GM18508 (cell line): ENCODE results near the gene CTIF.
"Not testable (repeated sequence)": the region's sequence is repeated elsewhere in the genome, so short reads cannot be mapped to it uniquely, and the experiment has no call there.

Experiments used
- ATAC-seq: cut with Tn5 transposase; IDR thresholded peaks from one replicate; pipeline ENCODE4 v1.9.1; 2021; ENCODE audit warnings: moderate number of reproducible peaks; ENCODE audit not compliant: insufficient read depth, unreplicated experiment

The CTIF gene

DNA sequence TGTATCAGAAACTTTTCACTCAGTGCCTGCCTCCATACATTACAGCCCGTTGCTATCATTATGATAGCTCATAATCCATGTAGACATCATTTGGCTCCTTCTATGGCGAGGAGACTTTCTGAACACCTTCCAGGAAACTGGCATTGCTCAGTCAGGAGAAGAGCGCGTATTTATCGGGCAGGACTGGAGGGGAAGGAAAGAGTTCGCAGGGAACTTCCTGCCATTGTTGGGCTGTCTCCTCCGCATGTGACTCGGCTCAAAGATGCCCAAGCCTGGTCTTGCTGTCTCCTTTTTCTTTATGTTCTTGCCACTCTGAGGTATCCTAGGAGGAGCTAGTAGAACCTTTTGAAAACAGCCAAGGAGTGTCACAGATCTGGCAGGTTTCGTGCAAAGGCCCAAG is 156.8 kb downstream of the CTIF start:
- ATAC-seq, result no peak

DNA sequence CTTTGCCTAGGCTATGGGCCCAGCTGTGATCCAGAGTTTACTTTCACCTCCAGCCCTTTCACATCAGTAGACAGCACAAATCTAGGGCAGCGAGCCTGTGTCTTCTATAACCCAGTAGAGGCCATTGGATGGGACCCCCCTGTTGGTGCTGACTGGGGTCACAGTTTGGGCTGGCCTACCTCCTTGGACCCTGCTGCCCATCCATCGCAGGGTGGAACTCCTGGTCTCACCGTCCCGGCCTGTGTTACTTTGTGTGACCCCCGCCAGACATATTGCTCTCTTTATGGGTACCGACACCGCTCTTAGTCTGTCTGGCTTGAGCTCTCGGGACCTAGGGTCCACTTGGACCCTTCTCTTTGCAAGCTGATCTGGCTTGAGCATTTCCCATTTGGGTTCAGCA is 157.4 kb downstream of the CTIF start:
- no peak for ATAC-seq

DNA sequence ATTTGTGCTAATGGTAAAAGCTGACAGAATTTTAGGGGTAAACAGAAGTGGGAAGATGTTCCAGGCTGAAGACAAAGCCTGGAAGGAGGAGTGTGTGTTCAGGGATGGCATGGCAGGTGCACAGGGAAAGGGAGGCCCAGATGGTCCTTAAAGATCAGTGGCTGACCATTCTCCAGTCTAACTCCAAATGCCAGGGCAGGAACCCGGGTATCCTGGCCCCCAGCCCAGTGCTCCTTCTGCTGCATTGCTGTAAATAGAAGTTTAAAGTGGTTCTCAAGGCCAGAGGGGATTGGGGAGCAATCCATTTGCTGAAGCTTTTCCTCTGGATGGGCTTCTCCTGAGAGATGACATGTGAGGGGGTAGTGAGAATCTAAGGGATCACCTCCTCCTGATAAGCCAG is 158.6 kb downstream of the CTIF start:
- ATAC-seq, result no peak

DNA sequence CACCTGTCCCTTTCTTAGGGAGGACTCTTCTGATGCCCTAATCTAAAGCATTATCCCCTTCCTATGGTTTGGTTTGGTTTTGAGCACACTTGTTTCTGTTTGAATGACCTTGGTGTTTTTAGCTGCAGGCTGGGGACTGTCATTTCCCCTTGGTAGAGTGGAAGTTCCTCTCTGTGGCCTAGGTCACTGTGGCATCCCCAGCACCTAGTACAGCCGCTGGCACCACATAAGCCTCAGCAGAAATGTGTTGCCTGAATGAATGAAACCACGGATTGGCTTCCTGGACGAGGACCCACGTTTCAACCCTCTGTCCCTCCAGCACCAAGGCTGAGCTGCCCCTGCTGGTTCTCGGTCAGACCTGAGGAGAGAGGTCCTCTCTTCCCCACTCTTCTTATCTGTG is 159.9 kb downstream of the CTIF start:
- ATAC-seq, result no peak

DNA sequence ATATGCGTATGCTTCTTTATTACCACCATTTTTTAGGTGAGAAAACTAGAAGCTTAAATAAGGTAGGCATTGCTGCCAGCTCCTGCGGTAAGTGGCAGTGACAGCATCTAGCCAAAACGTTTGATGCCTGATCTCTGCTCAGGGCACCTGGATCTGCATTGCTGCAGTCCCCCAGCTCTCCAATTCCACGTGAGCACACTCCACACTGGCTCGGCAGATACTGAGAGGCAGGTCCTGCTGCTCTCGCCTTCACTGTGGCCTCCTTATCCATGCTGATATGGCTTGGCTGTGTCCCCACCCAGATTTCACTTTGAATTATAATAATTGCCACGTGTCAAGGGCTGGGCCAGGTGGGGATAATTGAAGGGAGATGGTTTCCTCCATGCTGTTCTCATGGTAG is 160.9 kb downstream of the CTIF start:
- no peak for ATAC-seq

DNA sequence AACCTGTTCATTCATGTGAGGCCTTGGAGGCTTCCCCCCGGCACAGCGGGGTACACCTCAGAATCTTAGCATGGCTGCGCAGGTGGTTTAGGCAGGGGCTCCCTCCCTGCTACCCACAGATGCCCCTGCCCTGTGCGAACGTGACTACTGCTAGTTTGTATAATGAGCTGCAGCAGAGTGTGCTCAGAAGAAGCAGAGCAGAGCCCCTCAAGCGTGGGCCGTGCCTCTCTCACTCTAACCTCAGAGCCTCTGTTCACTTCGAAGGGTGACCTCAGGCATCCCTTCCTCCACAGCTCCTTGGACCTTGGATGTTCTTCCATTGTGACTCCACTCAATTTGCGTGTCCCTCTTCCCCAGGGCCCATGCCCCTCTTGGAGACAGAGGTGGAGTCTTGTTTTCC is 161.6 kb downstream of the CTIF start:
- ATAC-seq, result no peak

DNA sequence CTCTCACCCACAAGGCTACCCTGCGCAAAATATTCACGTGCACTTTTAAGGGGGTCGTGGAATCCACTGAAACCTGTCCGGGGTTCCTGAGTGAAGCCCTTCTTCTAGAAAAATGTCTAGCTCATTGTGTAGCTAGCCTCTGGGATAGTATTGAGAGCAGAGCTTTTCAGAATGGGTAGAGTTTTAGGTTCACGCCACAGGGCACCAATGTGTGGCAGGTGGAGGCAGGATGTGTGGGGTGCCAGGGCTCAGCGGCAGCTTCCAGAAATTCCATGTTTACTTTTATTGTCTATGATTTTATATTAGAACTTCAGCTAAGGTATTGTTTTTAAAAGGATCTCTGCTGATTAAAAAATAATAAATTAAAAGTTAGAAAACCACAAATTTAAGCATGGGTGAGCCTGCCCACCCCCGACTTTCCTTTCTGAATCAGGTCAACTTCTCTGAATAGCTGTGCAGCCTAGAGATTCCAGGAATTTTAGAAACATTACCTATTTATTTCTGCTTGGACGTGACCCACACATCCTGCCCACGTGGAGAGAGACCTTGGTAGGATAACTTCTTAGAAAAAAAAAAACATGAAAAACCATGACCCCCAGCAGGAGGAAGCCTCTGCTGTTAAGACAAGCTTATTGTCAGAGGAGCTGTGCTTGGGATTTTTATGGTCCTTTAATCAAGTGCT is 163.7 kb downstream of the CTIF start:
- no peak for ATAC-seq

DNA sequence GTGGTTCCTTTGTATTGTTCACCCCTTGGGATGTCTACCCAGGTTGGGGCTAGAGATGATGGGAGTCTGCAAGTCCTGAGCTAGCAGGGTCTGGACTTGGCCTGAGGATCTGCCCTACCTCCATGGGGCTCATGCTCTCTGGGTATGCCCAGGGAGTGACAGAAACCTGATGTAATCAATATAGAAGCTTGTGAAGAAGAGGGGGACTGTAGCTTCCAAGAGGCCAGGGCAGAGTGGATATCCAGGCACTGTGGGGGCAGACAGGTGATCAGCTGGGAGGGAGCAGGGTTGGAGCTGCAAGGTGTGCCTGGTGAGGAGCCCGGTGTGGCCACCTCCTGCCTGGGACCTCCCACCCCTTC is 164.2 kb downstream of the CTIF start:
- no peak for ATAC-seq

DNA sequence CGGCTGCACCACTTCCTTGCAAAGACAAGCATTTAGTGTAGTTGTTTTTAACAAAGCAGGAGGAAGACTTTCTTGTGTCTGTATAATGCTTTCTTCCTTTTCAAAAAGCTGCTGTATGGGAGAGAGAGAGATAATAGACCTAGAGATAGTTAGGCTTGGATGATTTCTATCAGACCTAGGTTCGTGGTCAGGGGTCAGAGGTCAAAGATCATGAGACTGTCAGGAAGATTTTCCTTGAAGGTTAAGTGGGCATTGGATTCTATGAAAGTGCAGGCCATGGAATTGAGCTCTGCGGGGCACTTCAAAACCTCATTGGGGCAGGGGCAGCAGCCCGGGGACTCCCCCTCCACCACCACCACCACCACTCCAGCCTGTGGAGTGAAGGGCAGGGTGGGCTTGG is 164.6 kb downstream of the CTIF start:
- no peak for ATAC-seq

DNA sequence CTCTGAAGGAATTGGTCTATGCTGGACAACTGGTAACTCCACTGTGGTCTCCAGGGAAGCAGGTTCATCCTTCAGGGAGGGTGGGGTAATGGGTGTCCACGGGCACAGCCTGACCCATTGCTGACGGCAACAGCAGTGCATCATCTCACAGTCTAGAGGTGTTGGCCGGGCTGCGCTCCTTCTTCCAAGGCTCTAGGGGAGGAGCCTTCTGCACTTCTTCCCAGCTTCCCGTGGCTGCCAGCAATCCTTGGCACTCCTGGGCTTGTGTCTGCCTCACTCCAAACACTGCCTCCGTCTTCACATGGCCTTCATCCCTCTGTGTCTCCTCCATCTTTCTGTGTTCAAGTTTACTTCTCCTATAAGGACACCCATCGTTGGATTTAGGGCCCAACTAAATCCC is 166.2 kb downstream of the CTIF start:
- no peak for ATAC-seq

DNA sequence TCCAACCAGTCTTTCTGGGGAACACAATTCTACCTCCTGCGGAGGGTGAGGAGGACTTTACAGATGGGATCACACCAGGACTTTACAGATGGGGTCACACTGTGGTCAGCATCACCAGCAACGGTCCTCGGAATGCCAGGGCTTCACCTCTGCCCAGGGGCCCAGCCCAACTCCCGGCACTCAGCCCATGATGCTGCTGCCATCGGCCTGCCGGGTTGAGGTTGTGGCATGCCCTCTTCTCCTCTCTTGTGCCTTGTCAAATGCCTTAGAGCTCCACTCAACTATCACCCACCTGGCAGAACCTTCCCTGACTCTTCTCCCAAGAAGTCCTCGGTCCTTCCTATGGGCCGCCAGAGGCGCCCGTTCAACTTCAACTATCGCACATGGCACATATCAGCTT is 166.7 kb downstream of the CTIF start:
- ATAC-seq, result no peak

DNA sequence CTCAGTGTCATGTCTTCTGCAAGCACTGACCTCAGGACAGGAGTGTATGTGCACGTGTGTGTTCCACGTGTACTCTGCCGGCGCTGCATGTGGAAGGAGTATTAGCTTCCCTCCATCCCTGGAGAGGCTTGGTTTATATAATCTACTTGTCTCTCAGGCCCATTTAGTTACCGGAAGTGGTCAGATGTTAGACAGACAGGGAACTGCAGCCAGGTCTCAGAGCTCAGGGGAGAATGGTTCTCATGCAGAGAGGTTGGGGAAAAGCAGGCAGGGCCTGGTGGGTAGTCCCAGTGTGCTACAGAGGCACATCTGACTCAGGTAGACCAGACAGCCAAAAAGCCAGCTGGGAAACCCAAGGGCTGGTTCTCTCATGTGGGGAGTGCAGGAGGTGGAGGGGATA is 167.9 kb downstream of the CTIF start:
- ATAC-seq, result no peak

DNA sequence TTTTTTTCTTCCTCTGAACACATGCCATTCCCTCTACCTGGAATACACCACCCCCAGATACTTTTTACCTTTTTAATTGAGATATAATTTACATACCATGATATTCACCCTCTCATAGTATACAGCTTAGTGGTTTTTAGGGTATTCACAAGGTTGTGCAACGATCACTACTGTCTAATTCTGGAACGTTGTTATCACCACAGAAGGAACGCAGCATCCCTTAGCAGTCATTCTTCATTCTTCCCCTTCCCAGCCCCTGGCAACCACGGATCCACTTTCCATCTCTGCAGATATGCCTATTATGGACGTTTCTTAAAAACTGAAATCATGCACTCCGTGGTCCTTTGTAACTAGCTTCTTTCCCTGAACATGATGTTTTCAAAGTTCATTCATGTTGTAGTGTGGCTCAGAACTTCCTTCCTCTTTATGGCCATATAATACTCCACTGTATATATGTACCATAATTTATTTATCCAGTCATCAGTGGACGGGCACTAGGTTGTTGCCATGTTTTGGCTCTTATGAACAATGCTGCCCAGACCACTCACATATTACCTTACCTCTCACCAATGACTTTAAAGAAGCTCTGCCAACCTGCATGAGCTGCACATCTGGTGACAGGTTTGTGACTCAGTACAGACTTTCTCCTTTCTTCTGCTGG is 168.9 kb downstream of the CTIF start:
- no peak for ATAC-seq

DNA sequence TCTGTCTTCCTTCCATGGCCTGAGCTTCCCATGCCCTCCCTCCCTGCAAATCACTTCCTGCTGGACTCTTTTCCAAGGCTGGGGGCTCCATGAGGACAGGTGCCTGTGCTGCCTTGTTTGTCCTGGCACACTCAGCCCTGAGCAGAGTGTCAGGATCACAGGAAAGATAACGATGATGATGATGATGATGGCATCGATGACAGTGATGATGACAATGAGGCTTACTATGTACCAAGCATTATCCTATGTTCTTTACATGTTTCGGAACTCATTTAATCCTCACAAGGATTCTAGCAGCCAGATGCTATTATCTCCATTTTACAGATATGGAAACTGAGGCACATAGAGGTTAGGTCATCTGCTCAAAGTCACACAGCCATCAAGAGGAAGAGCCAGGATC is 170.0 kb downstream of the CTIF start:
- ATAC-seq, result no peak

DNA sequence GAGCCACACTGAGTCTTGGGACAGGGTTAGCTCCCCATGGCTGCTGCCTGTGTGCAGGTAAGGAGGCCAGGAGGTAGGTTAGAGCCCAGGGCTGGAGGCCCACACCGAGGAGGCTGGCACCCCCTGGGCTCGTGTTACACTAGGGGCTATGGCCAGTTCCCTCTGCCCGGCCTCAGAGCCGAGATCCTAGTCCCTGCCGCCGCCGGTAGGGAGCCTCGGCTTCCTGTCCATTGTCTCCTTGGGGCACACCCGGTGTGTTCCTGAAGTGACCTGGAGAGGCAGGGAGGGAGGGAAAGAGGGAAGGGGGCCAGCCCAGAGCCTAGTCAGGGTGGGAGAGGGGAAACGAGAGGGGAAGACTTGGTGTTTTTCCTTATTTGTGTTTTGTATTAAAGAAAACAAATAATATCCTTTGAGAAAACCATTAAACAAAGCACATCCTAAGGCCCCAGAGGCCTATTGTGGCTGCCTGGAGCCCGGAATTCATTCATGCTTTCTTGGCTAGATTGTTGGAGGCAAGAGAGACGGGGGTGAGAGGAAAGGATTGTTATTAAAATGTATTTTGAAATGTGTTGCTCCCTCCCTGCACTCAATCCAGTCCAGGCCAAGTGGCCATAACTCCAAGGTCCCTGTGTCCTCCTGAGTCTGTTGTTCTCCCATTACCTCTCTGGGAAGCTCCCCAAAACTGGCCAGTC is 170.7 kb downstream of the CTIF start:
- ATAC-seq, result no peak

DNA sequence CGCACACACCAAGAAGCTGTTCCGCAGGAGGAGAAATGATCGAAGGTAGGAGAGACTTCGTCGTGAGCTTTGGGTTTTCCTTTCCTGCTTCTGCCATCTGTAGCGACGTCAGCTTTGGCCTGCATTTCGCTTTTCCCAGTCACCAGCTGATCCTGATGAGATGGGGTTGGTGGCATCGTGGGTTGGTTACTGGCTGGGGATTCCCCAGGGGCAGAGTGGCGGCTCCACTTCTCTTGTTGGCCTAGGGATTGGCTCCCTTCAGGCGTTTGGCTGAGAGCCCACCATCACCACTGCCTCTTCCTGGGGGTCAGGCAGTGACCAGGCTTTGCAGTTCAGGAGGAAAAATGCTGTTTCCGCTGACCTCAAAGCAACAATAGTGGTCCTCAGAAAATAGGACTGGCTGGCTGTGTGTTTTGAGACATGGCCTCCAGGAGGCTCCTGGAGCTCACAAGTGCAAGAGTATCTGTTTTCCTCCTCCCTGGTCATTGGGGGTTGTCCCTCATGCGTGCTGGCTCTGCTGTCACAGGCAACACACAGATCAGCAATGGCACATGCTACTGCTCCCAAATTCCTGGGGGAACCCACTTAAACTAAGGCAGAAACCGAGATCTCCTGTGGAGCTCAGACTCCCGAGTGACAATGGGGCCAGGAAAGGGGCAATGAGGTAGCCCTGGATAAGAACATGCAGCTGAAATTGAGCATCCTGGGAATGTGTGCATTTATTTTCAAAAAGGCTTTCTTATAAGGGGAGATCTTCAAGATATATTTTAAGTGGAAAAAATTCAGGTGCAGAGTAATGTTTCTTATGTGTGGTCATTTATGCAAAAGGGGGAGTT is 173.0 kb downstream of the CTIF start:
- ATAC-seq, result no peak

DNA sequence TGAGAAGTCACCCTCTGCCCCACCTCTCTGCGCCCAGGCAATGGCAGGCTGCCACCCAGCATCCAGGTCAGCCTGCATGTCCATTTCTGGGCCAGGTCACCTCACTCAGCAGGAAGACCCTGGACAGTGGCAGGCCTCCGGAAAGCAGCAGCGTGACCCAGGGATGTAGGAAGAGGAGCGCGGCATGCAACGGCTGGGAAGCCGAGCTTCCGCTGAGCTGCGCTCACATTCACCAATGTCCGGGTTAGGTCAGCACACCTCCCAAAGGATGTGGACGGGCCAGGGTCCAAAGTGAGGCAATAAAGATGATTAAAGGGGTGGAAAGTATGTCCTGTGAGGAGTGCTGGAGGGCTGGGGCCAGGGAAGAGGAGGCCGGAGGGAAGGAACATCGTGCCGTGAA is 174.5 kb downstream of the CTIF start:
- ATAC-seq, result no peak

DNA sequence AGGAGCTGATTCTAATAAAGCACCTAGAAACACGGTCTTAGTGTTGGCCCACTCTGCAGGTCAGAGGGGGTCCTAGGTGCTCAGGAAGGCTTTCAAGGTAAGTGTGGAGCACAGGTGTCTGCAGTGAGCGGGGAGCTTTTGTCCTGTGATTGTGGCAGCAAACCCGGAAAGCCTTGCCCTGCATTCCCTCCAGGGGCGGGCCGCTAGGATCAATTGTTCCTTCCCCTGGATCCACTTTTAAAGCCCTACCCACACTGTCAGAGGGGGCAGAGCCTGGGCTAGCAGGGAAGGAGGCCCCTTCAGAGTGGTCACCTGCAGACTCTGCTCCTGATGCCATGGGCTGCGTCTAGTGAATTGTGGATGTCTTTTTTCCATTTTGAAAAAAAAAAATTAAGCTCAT is 176.0 kb downstream of the CTIF start:
- ATAC-seq, result no peak

DNA sequence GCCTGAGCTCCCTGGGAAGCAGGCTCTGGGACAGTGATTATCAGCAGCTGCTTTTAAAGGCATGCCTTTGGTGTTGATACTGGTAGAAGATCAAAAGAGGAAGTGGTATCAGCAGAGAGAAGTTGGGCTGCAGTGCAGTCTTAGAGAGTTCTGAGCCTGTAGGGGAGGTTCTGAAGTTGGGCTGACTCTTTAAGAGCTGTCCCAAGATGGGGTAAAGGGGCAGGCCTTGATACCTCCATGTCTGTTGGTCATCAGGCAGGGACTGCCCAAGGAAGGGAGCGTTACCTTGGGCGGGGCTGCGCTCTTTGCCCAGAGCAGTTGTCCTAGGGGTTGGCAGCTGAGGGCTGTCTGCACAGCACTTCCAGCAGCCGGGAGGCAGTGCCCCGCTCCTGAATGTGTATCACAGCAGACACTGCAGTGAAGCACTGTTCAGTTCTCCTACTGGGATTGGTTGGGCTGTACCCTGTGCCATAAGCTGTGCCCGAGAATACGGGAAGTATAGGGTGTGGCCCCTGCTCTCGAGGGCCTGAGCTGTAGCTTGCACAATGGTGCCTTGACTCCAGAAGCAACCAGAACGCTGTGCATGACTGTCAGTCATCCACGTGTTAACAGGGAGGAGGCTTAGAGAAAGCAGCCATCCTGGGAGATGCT is 177.0 kb downstream of the CTIF start:
- ATAC-seq, result no peak

DNA sequence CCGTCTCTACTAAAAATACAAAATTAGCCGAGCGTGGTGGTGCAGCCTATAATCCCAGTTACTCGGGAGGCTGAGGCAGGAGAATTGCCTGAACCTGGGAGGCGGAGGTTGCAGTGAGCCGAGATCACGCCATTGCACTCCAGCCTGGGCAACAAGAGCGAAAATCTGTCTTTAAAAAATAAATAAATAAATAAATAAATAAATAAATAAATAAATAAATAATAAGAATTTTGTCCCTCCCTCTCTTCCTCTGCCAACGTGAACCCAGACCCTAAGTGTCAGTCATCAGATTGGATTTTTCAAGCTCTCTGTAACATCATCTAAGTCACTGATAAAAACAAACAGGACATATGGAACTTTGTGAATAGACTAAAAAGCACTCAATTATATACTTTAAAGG is 178.4 kb downstream of the CTIF start:
- not testable (repeated sequence) for ATAC-seq
